ENCODE data around the gene KRT20.

The KRT20 gene

DNA sequence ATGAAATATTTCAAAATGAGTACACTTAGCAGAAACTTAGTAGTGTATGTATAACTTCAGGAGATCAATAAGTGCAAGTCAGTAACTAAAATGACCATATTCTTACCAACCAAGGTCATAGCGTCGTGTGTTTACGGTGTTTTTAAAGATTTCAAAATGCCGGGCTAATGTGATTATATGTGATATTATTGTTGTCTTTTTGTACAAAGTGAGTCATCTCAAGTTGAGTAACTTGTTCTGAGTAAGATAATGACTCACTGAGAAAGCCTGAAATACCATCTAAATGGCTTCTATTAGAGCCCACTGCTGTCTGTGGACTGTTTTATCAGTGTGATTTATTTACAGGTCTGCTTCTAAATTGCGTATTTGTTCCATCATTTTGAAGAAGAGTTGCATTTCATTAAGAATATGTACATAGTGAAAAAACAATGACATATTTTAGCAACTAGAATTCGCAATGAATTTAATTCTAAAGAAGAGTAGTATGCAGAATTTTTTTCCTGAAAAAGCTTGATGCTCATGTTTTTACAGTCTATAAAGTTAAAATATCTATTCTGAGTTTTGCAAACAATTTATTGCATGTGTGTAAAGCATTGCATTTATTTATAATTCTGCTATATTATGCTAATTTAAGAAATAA lies 30.7 kb downstream of the KRT20 start:
- Histone ChIP-seq H3K27me3 (no peaks in the 10 kb centered on the region), H3K36me3 (no peaks in the 10 kb centered on the region), H3K4me3 (no peak overlapping the region), H3K4me1 (no peaks in the 10 kb centered on the region), H4K20me1 (no peaks in the 10 kb centered on the region), H3K4me2 (no peak overlapping the region), H3K27ac (no peak overlapping the region), H3K9me3 (no peaks in the 10 kb centered on the region), H3K9ac (no peak overlapping the region)
- no peak for TF ChIP-seq Cebpa-rat (IDR thresholded peaks at IDR 0.05)

DNA sequence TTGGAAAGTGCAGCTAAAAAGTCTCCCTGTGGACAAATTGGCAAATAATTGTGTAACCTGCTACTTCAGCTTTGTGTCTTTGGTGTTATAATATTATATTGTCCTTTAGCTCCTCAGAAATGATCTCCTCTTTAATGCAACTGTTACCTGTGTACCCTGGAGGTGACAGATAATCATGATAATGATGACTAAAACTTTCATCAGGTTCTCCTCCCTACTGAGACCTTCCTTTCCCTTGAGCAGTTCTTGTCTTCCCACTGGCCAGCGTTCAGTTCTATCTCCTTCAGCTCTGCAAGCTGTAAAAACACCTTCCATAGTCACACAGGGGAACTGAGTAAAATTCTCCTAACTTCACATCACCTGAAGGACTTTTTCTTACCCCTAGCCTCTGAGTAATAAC lies 32.7 kb downstream of the KRT20 start:
- Histone ChIP-seq H3K36me3 (no peaks in the 10 kb centered on the region), H3K27ac (no peak overlapping the region), H3K4me3 (no peak overlapping the region), H3K9me3 (no peaks in the 10 kb centered on the region), H3K9ac (no peak overlapping the region), H4K20me1 (no peaks in the 10 kb centered on the region), H3K27me3 (no peaks in the 10 kb centered on the region), H3K4me2 (no peak overlapping the region), H3K4me1 (no peaks in the 10 kb centered on the region)
- TF ChIP-seq Cebpa-rat (IDR thresholded peaks at IDR 0.05), result no peak

DNA sequence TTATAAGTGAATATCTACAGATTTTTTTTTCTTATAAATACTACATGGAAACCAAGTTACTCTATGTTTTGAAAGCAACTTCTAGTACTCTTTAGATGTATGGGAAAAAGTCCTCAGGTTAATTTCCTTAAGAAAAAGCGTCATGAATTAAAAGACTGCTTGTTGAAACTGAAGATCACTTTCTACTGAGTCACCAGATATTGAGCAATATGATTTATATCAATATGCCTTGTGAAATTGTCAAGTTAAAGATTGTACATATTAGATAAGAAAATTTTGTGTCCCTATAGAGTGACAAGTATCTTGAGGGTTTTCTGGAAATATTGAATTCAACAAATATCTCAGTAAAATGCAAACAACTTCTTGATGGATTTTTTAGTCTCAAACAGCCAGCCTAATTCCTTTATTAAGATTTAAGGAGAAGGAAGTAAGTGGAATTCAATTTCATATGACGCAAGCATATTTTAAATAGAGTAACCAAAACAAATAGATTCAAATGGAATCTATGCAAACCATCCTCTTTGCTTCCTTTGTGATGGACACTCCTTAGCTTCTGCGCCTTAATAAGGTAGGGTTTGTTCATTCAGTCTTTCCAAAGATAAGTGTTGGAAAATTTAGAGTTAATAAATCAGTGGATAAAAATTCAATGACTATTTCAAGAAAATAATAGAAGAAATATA lies 34.6 kb downstream of the KRT20 start:
- H3K9ac ChIP-seq, result no peak overlapping the region
- H3K4me3 ChIP-seq, result no peak overlapping the region
- no peaks in the 10 kb centered on the region for H3K36me3 ChIP-seq
- TF ChIP-seq Cebpa-rat (IDR thresholded peaks at IDR 0.05), result no peak
- no peak overlapping the region for H3K4me2 ChIP-seq
- H4K20me1 ChIP-seq, result no peaks in the 10 kb centered on the region
- H3K9me3 ChIP-seq, result no peaks in the 10 kb centered on the region
- no peaks in the 10 kb centered on the region for H3K27me3 ChIP-seq
- no peak overlapping the region for H3K27ac ChIP-seq
- no peaks in the 10 kb centered on the region for H3K4me1 ChIP-seq

DNA sequence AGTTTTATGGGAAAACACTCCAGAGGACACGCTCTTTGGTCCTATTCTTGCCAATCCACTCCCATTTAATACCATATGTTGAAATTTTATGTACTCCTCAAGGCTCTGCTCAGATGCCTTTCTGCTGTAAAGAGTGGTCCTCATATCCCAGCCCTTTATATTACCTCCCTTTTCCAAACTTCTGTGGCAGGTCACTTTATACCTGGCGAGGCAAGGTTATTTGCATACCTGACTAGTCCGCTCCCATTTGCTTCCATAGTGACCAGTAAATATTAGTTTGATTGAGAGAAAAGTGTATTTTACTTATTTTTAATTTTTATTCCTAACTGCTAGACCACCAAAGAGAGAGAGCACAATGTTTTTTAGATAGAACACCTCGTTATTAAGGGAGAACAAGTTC lies 35.3 kb downstream of the KRT20 start:
- no peak for TF ChIP-seq Cebpa-rat (IDR thresholded peaks at IDR 0.05)
- no peak overlapping the region for H3K4me2 ChIP-seq
- no peaks in the 10 kb centered on the region for H3K36me3 ChIP-seq
- no peak overlapping the region for H3K9ac ChIP-seq
- H3K27me3 ChIP-seq, result no peaks in the 10 kb centered on the region
- no peak overlapping the region for H3K4me3 ChIP-seq
- H3K4me1 ChIP-seq, result no peaks in the 10 kb centered on the region
- no peak overlapping the region for H3K27ac ChIP-seq
- H4K20me1 ChIP-seq, result no peaks in the 10 kb centered on the region
- H3K9me3 ChIP-seq, result no peaks in the 10 kb centered on the region

DNA sequence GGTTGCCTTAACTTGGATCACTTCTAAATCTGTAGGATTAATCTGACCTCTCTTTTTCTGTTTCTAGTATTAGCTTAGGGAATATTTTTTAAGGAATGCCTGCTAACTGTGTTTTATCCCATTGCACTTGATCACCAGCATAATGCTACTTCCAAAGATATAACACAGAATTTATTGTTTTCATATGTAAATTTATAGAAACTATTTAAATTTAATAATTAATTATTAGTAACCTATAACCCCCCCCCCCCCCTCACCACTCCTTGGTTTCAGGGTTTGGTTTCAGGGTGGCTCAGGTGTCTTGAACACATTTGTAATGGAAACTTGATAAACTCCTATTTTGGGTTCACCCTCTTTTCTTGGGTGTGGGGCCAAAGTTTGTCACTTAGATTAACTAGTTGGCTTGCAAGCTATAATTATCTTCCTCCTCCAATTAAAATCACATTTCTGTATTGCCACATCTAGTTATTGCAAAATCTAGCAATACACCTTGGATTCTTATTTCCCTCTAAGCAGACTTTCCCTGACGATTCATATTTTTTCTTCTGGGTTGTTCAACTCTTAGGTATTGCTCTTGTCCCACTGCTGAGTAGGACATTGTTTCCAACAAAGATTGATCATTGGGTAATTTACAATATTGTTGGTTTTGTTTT lies 36.3 kb downstream of the KRT20 start:
- Histone ChIP-seq H3K27ac (no peak overlapping the region), H3K4me1 (no peaks in the 10 kb centered on the region), H4K20me1 (no peaks in the 10 kb centered on the region), H3K27me3 (no peaks in the 10 kb centered on the region), H3K36me3 (no peaks in the 10 kb centered on the region), H3K4me3 (no peak overlapping the region), H3K9me3 (no peaks in the 10 kb centered on the region), H3K4me2 (no peak overlapping the region), H3K9ac (no peak overlapping the region)
- no peak for TF ChIP-seq Cebpa-rat (IDR thresholded peaks at IDR 0.05)

DNA sequence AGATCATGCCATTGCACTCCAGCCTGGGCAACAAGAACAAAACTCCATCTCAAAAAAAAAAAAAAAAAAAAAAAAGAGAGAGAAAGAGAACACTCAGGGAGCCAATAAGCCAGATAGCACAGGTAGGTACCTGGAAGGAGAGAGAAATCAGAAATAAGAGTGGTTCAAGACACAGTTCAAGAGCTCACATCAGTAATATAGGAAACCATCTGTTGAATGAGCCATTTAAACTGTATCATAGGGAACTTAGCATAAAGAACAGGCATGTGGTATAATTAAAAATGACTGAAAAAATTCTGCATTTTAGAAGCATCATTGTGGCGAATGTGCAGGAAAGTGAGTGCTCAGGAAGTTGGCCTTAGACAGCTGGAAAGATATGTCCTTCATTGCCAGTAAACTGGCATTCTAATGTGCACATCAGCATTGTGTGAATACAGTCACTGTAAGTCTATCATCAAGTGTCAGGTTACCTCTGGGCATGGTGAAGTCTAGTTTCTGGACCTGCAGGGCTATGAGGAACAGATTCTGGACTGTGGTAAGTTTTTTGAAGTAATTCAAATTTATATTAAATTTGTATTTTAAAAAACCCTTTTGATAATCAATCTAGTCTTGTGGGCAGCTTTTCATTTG lies 38.4 kb downstream of the KRT20 start:
- H3K36me3 ChIP-seq, result no peaks in the 10 kb centered on the region
- no peak overlapping the region for H3K27ac ChIP-seq
- H4K20me1 ChIP-seq, result no peaks in the 10 kb centered on the region
- H3K9ac ChIP-seq, result no peak overlapping the region
- H3K9me3 ChIP-seq, result no peaks in the 10 kb centered on the region
- H3K4me2 ChIP-seq, result no peak overlapping the region
- H3K4me3 ChIP-seq, result no peak overlapping the region
- TF ChIP-seq Cebpa-rat (IDR thresholded peaks at IDR 0.05), result no peak
- H3K4me1 ChIP-seq, result no peaks in the 10 kb centered on the region
- no peaks in the 10 kb centered on the region for H3K27me3 ChIP-seq

DNA sequence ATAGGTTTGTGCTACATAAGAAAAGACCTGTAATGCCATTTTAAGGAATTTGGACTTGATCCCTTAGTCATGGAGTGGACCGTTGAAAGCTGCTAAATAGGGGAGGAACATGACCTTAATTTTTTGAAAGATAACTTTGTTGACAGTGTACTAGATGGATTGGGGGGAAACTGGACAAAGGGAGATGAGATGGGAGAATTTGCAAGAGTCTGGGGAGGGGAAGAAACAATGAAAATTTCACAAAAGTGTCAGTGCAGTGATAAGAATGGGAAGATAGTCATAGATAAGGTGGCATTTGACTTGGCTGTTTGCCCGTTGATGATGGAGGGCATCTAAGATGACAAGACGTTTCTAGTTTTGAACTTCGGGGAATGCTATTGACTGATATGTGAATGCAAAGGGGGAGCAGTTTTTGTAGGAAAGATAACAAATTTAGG lies 40.4 kb downstream of the KRT20 start:
- TF ChIP-seq Cebpa-rat (IDR thresholded peaks at IDR 0.05), result no peak
- H3K4me1 ChIP-seq, result no peaks in the 10 kb centered on the region
- H3K36me3 ChIP-seq, result no peaks in the 10 kb centered on the region
- no peak overlapping the region for H3K4me2 ChIP-seq
- no peaks in the 10 kb centered on the region for H4K20me1 ChIP-seq
- H3K27me3 ChIP-seq, result no peaks in the 10 kb centered on the region
- no peak overlapping the region for H3K9ac ChIP-seq
- H3K4me3 ChIP-seq, result no peak overlapping the region
- H3K9me3 ChIP-seq, result no peaks in the 10 kb centered on the region
- no peak overlapping the region for H3K27ac ChIP-seq

DNA sequence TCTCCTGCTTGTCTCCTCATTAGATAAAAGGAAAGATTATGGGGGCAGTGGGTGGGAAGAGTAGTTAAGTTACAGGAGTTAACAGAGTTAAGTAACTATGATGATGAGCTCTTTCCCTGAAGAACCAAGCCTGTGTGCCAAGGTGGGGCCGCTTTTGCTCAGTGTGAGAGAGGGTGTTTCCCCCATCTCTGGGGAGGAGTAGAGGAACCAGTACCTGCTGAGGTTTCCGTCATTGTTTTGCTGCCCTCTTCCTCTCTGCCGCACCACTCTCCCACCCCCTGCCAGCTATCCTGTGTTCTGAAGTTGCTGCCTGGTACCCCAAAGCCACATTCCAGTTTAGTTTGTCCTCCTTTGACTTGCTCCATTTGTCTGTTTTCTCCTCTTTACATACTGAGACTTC lies 41.8 kb downstream of the KRT20 start:
- Histone ChIP-seq H3K9me3 (no peaks in the 10 kb centered on the region), H3K4me1 (no peaks in the 10 kb centered on the region), H3K27ac (no peak overlapping the region), H3K36me3 (no peaks in the 10 kb centered on the region), H3K27me3 (no peaks in the 10 kb centered on the region), H3K4me3 (no peak overlapping the region), H3K4me2 (no peak overlapping the region), H3K9ac (no peak overlapping the region), H4K20me1 (no peaks in the 10 kb centered on the region)
- TF ChIP-seq Cebpa-rat (IDR thresholded peaks at IDR 0.05), result no peak

DNA sequence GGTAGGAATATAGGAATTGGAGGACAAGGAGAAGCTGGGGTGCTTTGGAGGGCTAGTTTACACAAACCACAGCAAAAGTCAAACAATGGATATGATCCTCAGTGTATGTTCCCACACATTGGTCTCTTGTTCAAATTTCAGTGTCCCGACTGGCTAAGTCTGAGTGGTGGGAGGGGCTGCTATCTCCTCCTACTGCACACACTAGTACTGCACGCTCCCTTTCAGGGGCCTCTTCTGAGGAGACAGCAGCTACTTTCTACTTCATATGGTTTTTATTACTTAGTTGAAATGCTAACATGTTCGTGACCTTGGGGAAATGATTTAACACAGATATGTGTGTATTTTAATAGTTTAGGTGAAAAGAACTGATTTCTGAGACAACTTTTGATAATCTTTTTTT lies 43.8 kb downstream of the KRT20 start:
- Histone ChIP-seq H3K36me3 (0 out of 2 replicates have a peak, but pooled peaks cover 1% of the 10 kb centered on the region), H3K27me3 (no peaks in the 10 kb centered on the region), H3K9me3 (no peaks in the 10 kb centered on the region), H3K9ac (no peak overlapping the region), H3K27ac (no peak overlapping the region), H3K4me1 (no peaks in the 10 kb centered on the region), H3K4me2 (no peak overlapping the region), H4K20me1 (no peaks in the 10 kb centered on the region), H3K4me3 (no peak overlapping the region)
- TF ChIP-seq Cebpa-rat (IDR thresholded peaks at IDR 0.05), result no peak

DNA sequence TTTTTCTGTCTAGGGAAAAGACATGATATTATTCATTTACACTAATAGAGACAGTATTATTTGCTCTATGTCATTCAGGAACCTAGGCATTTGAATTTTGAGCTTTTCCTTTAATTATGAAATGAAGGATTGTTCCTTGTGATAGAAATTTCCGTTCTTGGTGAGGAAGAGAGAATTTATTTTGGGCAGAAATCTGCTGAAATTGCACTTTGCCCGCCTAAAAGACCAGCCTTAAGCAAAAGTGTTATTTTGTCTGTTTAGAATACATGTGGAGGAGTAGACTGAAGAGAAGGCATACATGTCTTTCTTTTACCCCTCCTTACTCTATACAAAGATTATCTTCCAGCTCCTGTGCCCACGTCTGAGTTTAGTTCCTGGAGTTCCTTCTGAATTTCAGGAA lies 45.8 kb downstream of the KRT20 start:
- H3K9me3 ChIP-seq, result peaks cover 4% of the 10 kb centered on the region; the same call in 1 of the 2 replicates
- H3K36me3 ChIP-seq, result peaks cover 16% of the 10 kb centered on the region
- no peak for TF ChIP-seq Cebpa-rat (IDR thresholded peaks at IDR 0.05)
- H3K27ac ChIP-seq, result no peak overlapping the region
- H3K9ac ChIP-seq, result no peak overlapping the region
- peaks cover 2% of the 10 kb centered on the region; the same call in 1 of the 2 replicates for H3K4me1 ChIP-seq
- no peak overlapping the region for H3K4me3 ChIP-seq
- H3K4me2 ChIP-seq, result no peak overlapping the region
- no peaks in the 10 kb centered on the region for H3K27me3 ChIP-seq
- no peaks in the 10 kb centered on the region for H4K20me1 ChIP-seq
